Bronchial epithelial cell (primary cell): ENCODE measurements around the gene IQCE. TPM values are rescaled to one million over a fixed set of nuclear protein-coding genes. Genes with fewer than 3 reads are reported as not detected.

ENCODE experiments used
- DNase-seq: peaks from one replicate; pipeline ENCODE4 v3.0.0-alpha.2; 2010; ENCODE audit warnings: low read depth
- FAIRE-seq: peaks from 2 replicates; lab custom pipeline; 2011; peaks lifted over from hg19 to GRCh38; lab: Jason Lieb, UNC
- H3K27me3 ChIP-seq: 2 replicates; pipeline ENCODE4 v1.5.1; 2011; ENCODE audit warnings: low read length; ENCODE audit not compliant: control insufficient read depth, insufficient read depth
- H3K36me3 ChIP-seq: 2 replicates; pipeline ENCODE4 v1.5.1; 2011; ENCODE audit warnings: low read length; ENCODE audit not compliant: control insufficient read depth, insufficient read depth
- H3K4me3 ChIP-seq: 2 replicates; pipeline ENCODE4 v1.5.1; 2011; ENCODE audit warnings: mild to moderate bottlenecking, low read depth, low read length, control low read depth
- total RNA-seq: library from RNA; depleted of rRNA; stranded (reverse); fragments of >200 nt; gene quantifications from 2 replicates; pipeline ENCODE4 v1.2.1, GENCODE V29; 2014
- TF ChIP-seq, protein P1 (sequence below): IDR thresholded peaks from 2 replicates; pipeline ENCODE4 v1.5.1; 2011; ENCODE audit warnings: mild to moderate bottlenecking, moderate library complexity, low read length, control low read depth, inconsistent platforms; ENCODE audit not compliant: insufficient read depth, severe bottlenecking

Gene IQCE
- total RNA-seq, 1 donor from 2014 or later: 6.3 TPM

DNA sequence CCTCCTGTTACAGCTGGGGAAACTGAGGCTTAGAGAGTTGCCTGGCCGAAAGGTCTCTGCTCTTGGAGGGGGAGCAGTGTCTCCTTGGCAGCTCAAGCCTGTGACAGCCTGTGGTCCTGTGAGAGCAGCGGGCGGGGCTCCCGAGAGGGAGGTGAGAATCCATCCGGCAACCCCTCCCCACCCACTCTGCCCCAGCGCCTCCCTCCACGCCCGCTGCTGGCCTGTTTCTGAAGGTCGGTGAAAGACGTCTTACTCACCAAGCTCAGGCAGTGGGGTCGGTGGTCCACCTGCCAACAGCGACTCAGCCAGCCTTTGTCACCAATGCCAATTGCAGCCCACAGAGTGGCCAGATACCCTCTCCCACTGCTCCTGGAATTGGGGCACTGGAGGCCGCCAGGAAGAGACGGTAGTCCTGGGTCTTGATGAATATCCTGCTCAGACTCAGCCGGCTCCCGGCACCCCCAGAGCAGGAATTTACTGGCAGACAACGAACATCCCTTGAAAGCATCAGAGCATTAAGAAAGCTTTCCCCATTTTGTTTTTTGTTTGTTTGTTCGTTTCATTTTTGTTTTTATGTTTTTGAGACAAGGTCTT is 65.6 kb downstream of the IQCE start:
- no peaks in the 10 kb centered on the region for H3K36me3 ChIP-seq
- no peak overlapping the region for H3K4me3 ChIP-seq
- TF ChIP-seq, protein P1, sequence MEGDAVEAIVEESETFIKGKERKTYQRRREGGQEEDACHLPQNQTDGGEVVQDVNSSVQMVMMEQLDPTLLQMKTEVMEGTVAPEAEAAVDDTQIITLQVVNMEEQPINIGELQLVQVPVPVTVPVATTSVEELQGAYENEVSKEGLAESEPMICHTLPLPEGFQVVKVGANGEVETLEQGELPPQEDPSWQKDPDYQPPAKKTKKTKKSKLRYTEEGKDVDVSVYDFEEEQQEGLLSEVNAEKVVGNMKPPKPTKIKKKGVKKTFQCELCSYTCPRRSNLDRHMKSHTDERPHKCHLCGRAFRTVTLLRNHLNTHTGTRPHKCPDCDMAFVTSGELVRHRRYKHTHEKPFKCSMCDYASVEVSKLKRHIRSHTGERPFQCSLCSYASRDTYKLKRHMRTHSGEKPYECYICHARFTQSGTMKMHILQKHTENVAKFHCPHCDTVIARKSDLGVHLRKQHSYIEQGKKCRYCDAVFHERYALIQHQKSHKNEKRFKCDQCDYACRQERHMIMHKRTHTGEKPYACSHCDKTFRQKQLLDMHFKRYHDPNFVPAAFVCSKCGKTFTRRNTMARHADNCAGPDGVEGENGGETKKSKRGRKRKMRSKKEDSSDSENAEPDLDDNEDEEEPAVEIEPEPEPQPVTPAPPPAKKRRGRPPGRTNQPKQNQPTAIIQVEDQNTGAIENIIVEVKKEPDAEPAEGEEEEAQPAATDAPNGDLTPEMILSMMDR: no peak
- H3K27me3 ChIP-seq: no peaks in the 10 kb centered on the region
- FAIRE-seq (no peak), DNase-seq (no peak)

DNA sequence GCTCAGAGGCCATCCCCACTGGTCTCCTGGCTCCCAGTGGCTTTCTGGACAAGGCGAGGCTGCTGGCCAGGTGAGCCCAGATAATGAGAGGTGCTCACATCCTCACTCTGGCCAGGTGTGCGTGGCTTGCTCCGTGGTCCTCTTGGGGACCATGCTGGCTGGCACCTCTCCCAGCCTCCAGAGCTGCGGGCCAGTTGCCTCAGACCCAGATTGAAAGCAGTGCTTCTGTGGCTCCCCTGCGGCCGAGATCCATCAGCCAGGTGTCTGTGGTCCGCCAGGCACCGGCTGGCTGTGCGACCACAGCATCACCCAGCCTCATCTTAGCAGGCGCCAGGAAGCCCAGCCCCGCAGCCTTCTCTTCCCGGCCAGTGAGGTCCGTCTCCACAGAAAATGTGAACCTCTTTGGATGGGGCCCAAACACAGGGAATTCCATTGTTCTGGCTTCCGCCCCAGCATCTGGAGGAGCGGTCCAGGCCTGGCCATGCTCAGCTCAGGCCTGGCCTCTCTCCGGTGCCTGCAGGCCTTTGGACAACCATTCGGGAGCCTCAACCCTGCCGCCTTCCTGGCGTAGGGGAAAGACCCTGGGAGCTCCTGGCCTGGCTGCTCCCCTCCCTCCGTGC is 67.8 kb downstream of the IQCE start:
- TF ChIP-seq, protein P1: no peak
- Histone ChIP-seq H3K4me3 (no peak overlapping the region), H3K36me3 (no peaks in the 10 kb centered on the region), H3K27me3 (no peaks in the 10 kb centered on the region)
- FAIRE-seq (no peak), DNase-seq (no peak)

DNA sequence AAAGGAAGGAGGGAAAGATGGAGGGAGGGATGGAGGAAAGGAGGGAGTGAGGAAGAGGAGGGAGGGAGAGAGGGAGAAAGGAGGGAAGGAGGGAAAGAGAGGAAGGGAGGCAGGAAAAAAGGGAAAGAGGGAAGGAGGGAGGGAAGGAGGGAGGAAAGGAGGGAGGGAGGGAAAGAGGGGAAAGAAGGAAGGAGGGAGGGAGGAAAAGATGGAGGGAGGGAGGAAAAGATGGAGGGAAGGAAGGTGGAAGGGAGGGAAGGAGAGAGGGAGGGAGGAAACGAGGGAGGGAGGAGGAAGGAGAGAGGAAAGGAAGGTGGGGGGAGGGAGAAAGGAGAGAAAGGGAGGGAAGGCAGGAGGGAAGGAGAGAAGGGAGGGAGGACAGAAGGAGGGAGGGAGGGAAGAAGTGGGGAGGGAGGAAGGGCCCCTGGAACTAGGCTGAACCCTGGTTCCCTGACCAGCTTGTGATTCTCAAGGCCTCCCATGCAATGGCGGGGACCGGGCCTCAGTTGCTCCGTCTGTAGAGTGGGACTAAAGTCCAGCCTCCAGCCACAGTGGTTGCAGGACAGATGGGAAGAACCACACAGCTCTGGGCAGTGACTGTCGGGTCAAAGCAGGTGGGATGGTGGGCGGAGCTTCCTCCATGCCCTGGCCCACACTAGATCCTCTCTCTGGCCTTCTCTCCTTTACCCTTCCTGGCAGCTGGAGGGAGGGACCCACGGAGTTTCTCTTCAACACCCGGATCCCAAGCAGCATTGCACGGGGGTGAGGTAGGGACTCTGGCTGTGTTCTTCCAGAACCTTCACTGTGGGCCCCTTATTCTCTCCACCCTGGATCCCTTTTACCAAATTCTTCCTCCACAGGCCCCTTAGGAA is 68.7 kb downstream of the IQCE start:
- FAIRE-seq (no peak), DNase-seq (no peak)
- Histone ChIP-seq H3K4me3 (no peak overlapping the region), H3K36me3 (no peaks in the 10 kb centered on the region), H3K27me3 (no peaks in the 10 kb centered on the region)
- TF ChIP-seq, protein P1: no peak

DNA sequence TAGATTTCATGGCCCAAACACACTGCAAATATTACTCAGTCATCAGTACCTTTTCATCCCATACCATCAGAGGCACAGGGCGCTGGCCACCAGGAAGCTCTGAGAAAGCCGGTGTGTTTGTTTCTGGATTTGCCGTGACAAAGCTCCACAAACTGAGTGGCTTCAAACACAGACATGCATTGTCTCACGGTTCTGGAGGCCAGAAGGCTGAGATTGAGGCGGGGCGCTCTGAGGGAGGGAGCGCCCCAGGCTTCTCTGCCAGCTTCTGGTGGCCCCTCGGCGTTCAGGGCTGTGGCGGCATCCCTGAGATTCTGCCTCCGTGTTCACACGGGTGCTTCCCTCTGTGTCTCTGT is 69.3 kb downstream of the IQCE start:
- H3K4me3 ChIP-seq: no peak overlapping the region
- DNase-seq (no peak), FAIRE-seq (no peak)
- TF ChIP-seq, protein P1: no peak
- no peaks in the 10 kb centered on the region for H3K27me3 ChIP-seq
- no peaks in the 10 kb centered on the region for H3K36me3 ChIP-seq

DNA sequence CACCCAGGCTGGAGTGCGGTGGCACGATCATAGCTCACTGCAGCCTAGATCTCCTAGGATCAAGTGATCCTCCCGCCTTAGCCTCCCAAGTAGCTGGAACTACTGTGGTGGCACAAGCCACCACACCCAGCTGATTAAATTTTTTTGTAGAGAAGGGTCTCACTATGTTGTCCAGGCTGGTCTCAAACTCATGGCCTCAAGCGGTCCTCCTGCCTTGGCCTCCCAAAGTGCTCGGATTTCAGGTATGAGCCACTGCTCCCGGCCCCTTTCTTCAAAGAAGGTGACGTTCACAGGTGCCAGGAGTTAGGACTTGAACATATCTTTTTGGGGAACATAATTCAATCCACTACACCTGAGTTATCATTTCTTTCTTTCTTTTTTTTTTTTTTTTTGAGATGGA is 70.1 kb downstream of the IQCE start:
- FAIRE-seq (no peak), DNase-seq (no peak)
- H3K4me3 ChIP-seq: no peak overlapping the region
- TF ChIP-seq, protein P1: no peak
- no peaks in the 10 kb centered on the region for H3K36me3 ChIP-seq
- H3K27me3 ChIP-seq: no peaks in the 10 kb centered on the region
